PFSK-1 (cell line): ENCODE data around the gene DGCR2.

Experiments
- POLR2AphosphoS5 ChIP-seq: IDR thresholded peaks from 2 replicates; pipeline ENCODE4 v1.6.1; 2012; ENCODE audit warnings: low read depth, mild to moderate bottlenecking, control low read depth, low read length, moderate library complexity
- TF ChIP-seq, protein P1 (sequence below), 2 experiments: IDR thresholded peaks; 2 replicates each; pipeline versions ENCODE4 v1.6.1 to v1.8.0; 2011 to 2012; ENCODE audit warnings: low read depth in 2 of 2, low read length in 2 of 2, control low read depth in 1 of 2, inconsistent platforms in 1 of 2, mild to moderate bottlenecking in 1 of 2, moderate library complexity in 1 of 2; ENCODE audit not compliant: insufficient read depth in 1 of 2

DNA sequence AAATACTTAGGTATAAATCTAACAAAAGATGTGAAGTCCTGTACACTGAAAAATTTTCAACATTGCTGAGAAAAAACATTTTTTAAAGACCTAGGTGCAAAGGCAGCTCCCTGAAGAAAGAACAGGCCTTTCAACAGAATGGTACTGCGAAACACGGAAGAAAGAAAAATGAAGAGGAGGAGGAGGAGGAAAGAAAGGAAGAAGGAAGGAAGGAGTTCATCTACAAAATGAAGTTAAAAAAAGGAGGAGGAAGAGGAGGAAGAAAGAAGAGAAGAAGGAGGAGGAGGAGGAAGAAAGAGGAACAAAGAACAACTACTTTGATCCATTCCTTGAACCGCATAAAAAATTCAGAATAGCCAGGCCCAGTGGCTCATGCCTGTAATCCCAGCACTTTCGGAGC lies 29.5 kb downstream of the DGCR2 start:
- TF ChIP-seq, protein P1, sequence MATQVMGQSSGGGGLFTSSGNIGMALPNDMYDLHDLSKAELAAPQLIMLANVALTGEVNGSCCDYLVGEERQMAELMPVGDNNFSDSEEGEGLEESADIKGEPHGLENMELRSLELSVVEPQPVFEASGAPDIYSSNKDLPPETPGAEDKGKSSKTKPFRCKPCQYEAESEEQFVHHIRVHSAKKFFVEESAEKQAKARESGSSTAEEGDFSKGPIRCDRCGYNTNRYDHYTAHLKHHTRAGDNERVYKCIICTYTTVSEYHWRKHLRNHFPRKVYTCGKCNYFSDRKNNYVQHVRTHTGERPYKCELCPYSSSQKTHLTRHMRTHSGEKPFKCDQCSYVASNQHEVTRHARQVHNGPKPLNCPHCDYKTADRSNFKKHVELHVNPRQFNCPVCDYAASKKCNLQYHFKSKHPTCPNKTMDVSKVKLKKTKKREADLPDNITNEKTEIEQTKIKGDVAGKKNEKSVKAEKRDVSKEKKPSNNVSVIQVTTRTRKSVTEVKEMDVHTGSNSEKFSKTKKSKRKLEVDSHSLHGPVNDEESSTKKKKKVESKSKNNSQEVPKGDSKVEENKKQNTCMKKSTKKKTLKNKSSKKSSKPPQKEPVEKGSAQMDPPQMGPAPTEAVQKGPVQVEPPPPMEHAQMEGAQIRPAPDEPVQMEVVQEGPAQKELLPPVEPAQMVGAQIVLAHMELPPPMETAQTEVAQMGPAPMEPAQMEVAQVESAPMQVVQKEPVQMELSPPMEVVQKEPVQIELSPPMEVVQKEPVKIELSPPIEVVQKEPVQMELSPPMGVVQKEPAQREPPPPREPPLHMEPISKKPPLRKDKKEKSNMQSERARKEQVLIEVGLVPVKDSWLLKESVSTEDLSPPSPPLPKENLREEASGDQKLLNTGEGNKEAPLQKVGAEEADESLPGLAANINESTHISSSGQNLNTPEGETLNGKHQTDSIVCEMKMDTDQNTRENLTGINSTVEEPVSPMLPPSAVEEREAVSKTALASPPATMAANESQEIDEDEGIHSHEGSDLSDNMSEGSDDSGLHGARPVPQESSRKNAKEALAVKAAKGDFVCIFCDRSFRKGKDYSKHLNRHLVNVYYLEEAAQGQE (IDR thresholded peaks at IDR 0.05; ENCODE audit: insufficient read depth in 1 of 2, low read depth in 2 of 2, low read length in 2 of 2) = no peak
- no peak for TF ChIP-seq POLR2AphosphoS5
